Measurements from ENCODE around the gene OR6V1. TPM values are rescaled to one million over a fixed set of nuclear protein-coding genes. Genes with fewer than 3 reads are reported as not detected.

Gene OR6V1
- polyA plus RNA-seq, 1 donor from 2014 or later: not detected

Other genes with a start within 250 kb of the OR6V1 start
- gene EPHB6, start 197.3 kb upstream of the OR6V1 start, polyA plus RNA-seq (ENCODE audit: insufficient read depth, low read depth, low replicate concordance): 74.6 TPM
- not detected for gene TRPV6, start 166.6 kb upstream of the OR6V1 start, polyA plus RNA-seq (ENCODE audit: insufficient read depth, low read depth, low replicate concordance)
- 0.31 TPM for gene TRPV5, start 118.6 kb upstream of the OR6V1 start, polyA plus RNA-seq (ENCODE audit: insufficient read depth, low read depth, low replicate concordance)
- gene LLCFC1, start 112.9 kb upstream of the OR6V1 start, polyA plus RNA-seq (ENCODE audit: insufficient read depth, low read depth, low replicate concordance): not detected
- 1.0 TPM for gene KEL, start 90.0 kb upstream of the OR6V1 start, polyA plus RNA-seq (ENCODE audit: insufficient read depth, low read depth, low replicate concordance)
- not detected for gene OR9A2, start 25.2 kb upstream of the OR6V1 start, polyA plus RNA-seq (ENCODE audit: insufficient read depth, low read depth, low replicate concordance)
- not detected for gene PIP, start 79.7 kb downstream of the OR6V1 start, polyA plus RNA-seq (ENCODE audit: insufficient read depth, low read depth, low replicate concordance)
- not detected for gene TAS2R39, start 131.1 kb downstream of the OR6V1 start, polyA plus RNA-seq (ENCODE audit: insufficient read depth, low read depth, low replicate concordance)
- gene TAS2R40, start 169.7 kb downstream of the OR6V1 start, polyA plus RNA-seq (ENCODE audit: insufficient read depth, low read depth, low replicate concordance): not detected
- 82.8 TPM for gene GSTK1, start 211.1 kb downstream of the OR6V1 start, polyA plus RNA-seq (ENCODE audit: insufficient read depth, low read depth, low replicate concordance)
- 2.3 TPM for gene TMEM139, start 232.6 kb downstream of the OR6V1 start, polyA plus RNA-seq (ENCODE audit: insufficient read depth, low read depth, low replicate concordance)
- 37.1 TPM for gene CASP2, start 236.0 kb downstream of the OR6V1 start, polyA plus RNA-seq (ENCODE audit: insufficient read depth, low read depth, low replicate concordance)